ENCODE measurements around the gene PPP2R5C. TPM values are rescaled to one million over a fixed set of nuclear protein-coding genes. Genes with fewer than 3 reads are reported as not detected.
A peak's percentile ranks its signal among the peaks of the same experiment; 100 is the strongest.

PPP2R5C gene
- total RNA-seq, 1 experiment from 2014 or later: 113 TPM

DNA sequence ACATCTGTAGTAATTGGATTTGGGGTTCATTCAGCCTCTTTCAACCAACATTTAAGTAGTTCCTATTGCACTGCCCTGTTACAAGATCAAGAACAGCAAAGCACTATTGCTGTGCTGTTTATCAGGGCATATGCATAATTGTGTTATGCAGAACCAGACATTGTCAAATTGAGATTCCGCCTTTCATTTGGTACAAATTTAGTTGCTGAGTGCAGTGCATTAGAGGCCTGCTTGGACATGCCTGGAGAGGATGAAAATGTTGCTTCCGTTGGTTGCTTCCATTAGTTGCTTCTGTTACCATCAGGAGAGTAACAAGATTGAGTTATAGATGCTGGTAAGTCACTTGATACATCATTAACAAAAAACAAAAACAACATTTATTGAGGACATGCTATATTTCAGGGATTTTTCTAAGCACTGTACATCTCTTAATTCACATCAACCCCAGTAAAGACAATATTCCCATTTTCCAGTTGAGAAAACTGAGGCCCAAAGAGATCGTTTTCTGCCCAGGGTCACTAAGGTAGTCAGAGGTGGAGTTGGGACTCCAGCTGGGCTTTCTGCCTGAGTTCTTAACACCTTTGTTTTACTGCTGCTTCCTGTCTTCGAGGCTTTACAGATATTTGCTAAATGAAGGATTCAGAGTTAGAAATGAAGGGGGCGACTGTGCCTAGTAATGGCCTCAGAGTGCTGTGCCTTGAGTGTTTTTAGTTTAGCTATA is 79.3 kb downstream of the PPP2R5C start:
- no peak for DNase-seq (ENCODE audit: low read depth)

DNA sequence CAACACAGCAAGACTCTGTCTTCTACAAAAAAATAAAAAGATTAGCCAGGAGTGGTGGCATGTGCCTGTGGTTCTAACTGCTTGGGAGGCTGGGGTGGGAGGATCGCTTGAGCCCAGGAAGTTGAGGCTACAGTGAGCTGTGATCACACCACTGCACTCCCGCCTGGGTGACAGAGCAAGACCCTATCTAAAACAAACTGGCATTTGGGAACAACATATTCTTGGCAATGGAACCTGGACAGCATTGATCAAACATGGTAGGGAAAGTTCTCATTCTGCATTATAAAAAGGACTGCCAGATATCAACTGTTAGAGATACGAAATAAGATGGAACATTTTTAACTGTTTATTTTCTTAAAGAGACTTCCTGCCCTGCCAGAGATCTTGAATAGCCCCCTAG is 81.5 kb downstream of the PPP2R5C start:
- no peak for DNase-seq (ENCODE audit: low read depth)

DNA sequence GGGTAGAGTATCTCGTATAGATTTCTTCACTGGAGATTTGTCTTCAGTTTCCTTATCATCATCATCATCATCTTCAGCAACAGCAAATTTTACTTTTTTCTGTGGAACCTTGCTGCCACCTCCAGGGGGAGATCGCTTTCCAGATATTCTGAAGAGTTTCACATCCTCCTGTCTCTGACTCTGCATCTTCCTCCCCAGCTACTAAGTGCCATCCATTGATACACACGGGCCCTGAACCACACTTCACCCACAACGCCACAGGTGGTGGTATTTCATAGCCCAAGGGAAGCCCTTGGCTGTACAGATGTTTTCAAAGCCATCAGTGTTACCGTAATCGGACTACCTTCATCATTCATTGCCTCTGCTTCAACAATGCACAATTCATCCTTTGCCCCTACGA is 82.2 kb downstream of the PPP2R5C start:
- no peak for DNase-seq (ENCODE audit: low read depth)

GRCh38 chr14:101844219-101844618 is 82.7 kb downstream of the PPP2R5C start:
- DNase-seq (ENCODE audit: low read depth): no peak

- no peak for DNase-seq (ENCODE audit: low read depth)
Measured at GRCh38 chr14:101844751-101845150, 83.2 kb downstream of the PPP2R5C start.

GRCh38 chr14:101845496-101845895 is 84.0 kb downstream of the PPP2R5C start:
- DNase-seq (ENCODE audit: low read depth): no peak

DNA sequence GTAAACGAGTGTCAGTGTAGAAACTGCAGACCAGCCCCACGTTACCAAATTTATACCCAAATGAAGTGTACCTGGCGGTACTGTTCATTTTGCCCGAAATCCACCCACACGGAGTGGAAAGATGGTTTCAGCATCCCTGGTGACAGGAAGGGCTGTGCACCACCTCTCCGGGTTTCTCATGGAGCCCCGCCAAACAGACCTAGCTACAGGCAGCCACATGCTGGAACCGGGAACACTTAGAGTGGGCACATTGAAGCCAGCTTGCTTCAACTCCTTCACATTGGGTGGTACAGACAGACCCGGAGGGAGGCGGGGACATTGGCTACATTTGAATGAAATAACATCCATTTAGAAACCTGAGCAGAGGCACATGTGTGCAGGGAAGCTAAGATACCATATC is 84.4 kb downstream of the PPP2R5C start:
- DNase-seq (ENCODE audit: low read depth): no peak

DNA sequence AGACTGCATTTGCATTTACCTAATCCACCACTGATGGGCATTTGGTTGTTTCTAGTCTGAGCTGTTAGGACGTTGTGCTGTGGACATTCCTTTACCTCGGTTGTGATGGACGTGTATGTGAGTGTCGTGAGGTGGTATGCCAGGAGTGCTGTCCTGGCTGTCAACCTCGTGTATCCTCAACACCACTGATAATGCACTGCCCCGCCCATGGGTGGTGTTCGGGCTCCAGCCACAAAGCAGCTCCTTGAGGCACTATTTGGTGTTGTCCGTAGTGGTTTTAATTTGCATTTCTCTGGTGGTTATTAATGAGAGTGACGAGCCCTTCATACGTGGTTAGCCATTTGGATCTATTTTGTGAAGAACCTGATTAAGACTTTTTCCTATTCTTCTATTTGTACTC is 87.6 kb downstream of the PPP2R5C start:
- DNase-seq (ENCODE audit: low read depth): no peak

GRCh38 chr14:101849640-101850039 is 88.1 kb downstream of the PPP2R5C start:
- no peak for DNase-seq (ENCODE audit: low read depth)

DNA sequence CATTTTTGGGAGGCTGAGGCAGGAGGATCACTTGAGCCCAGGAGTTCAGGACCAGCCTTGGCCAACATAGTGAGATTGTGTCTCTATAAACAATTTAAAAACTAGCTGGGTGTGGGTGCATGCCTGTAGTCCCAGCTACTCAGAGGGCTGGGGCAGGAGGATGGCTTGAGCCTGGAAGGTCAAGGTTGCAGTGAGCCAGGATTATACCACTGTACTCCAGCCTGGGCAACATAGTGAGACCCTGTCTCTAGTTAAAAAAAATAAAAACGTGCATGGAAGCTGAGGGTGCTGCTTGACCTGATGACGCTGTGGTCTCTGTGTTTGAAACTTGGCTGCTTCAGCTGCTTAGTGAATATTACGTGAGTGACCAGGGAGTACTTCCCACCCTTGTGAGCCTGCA is 89.7 kb downstream of the PPP2R5C start:
- DNase-seq (ENCODE audit: low read depth): no peak

DNA sequence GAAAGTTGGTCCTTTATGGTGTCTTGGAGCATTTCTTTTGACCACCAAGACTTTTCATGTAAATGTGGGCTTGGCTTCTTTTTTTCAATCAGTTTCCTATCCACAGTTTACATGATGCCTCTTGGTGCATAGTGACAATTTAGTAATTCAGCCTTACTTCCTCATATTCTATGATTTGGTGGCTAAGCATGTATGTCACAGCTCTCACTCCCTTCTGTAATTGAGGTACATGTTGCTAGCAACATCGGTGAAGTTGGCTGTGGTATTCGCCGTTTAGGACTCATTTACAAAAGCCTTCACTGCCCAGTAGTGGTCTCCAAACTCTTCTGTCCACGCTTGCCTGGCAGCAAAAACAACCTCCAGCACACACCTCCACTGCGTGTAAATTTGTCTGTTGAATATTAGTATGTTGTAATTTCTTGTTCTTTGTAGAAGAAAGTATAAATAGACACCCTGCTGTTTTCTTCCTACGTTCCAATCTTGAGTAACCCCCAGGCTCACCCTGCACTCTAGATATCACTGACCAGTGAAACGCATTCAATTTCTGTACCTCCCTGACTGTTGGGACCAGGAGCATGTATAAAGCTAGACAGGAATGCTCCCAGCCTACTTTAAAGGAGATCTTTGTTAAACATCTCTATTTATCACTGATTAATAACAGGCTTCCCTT is 90.4 kb downstream of the PPP2R5C start:
- no peak for DNase-seq (ENCODE audit: low read depth)

- no peak for DNase-seq (ENCODE audit: low read depth)
Measured at GRCh38 chr14:101852785-101853184, 91.3 kb downstream of the PPP2R5C start.

DNA sequence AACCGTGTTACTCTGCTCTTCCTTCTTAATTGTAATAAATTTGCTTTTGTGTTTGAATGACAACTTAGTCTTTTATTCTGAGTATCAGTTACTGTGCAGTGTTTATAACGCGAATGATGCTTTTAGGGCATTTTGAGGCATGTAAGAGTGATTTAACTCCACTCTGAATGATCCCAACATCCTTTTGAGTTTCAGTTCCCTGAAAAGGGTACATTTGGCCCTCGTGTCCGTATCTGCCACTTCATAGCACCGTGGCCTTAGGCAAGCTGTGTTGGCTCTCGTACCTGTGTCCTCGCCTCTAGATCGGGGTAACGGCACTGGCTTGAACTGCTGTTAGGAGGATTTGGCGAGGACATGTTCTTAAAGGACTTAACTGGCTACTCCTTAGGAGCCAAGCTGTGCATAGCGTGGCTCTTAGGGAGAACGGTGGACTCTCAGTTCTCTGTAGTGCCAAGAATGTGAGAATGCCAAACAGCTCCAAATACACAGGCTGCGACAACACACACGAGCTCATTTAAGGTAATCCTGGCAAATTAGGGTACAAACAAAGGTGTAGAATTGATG is 92.0 kb downstream of the PPP2R5C start:
- no peak for DNase-seq (ENCODE audit: low read depth)

DNA sequence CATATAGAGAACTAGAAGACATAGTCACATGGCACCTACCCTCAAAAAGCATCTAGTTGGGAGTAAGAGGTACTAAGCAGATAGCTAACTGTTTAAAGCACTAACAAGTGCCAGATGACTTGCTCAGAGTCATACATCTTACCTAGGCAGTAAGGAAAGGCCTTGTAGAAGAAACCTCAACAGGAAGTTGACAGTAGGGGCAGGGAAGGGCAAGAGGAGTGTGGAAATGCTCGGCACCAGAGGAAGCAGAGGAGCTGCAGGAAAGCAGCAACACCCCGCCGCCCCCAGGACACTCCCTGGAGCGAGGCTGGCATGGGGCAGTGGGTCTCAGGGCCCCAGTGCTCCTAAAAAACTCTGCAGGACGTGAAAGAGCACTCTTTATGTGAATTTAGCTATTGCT is 92.9 kb downstream of the PPP2R5C start:
- no peak for DNase-seq (ENCODE audit: low read depth)

DNA sequence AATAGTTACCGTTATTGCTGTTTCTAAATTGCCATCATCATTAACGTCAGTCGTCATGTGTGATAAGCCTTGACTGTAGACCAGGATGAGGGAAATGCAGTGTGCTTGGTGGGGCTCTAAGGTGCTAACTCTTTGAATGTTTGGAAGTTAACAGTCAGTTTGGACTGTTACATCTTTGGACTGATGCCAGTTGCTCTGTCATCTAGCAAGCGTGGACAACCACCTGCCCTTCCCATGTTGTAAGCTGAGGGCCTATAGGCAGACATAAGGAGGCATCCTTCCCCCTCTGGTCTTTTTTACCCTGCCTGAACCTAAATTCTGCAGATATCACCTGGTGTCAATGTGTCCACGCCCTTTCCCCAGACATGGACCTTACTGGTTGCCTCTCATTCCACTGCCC is 94.4 kb downstream of the PPP2R5C start:
- no peak for DNase-seq (ENCODE audit: low read depth)

- DNase-seq (ENCODE audit: low read depth): no peak
Measured at GRCh38 chr14:101856536-101856935, 95.0 kb downstream of the PPP2R5C start.

GRCh38 chr14:101857226-101857625 is 95.7 kb downstream of the PPP2R5C start:
- DNase-seq (ENCODE audit: low read depth): no peak

- DNase-seq (ENCODE audit: low read depth): no peak
Measured at GRCh38 chr14:101858791-101859537, 97.5 kb downstream of the PPP2R5C start.

DNA sequence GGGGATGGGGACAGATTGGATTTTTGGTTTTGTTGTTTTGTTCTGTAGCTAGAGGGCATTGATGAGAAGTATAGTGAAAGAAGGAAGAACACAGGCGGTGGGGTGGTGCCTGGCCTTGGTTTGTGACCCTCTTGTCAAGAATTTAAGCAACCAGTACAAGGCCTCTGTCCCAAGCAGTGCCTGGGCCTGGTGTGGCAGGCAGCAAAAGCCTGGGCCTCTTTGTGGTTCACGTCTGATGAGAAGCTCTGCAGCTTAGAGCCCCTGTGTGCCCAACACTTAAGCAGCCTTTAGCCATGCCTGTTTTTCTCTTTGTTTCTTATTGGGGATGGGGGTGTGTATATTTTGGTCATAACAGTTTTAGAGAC is 98.0 kb downstream of the PPP2R5C start:
- DNase-seq (ENCODE audit: low read depth): no peak

GRCh38 chr14:101859958-101860357 is 98.4 kb downstream of the PPP2R5C start:
- no peak for DNase-seq (ENCODE audit: low read depth)

DNA sequence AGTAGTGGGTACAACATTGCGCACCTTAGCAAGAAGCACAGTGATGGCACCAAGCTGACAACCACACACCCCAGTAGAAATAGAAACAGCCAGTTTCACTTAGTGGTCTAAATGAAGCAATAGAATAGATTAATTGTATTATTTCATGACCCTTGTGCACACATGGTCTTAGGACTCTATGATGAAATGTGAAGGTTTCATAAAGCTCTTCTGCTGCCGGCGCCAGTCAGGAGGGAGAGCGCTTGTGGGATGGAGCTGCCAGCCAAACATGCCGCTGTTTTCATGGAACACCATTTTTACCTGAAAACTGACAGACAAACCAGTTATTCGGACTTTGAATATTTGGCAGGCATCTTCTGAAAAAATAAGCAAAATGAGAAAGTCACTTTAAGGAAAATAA is 100.0 kb downstream of the PPP2R5C start:
- DNase-seq (ENCODE audit: low read depth): no peak

- peak; percentile 26 for DNase-seq (ENCODE audit: low read depth)
Measured at GRCh38 chr14:101862177-101862576, 100.7 kb downstream of the PPP2R5C start.

DNA sequence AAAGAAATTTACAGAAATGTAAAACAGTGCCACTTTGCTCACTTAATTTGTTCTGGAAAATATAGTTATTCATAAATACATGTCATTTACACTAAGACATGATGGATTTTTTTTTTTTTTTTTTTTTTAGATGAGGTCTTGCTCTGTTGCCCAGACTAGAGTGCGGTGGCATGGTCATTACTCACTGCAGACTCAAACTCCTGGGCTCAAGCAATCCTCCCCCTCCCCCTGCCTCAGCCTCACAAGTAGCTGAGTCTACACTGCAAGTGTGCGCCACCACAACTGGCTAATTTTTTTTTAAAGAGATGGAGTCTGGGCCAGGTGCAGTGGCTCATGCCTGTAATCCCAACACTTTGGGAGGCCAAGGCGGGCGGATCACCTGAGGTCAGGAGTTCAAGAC is 101.2 kb downstream of the PPP2R5C start:
- DNase-seq (ENCODE audit: low read depth): no peak
